GM18498 (cell line): ENCODE measurements around the gene JAZF1.

Source experiments
- ATAC-seq: cut with Tn5 transposase; IDR thresholded peaks from one replicate; pipeline ENCODE4 v1.9.1; 2021; ENCODE audit warnings: mild to moderate bottlenecking, moderate library complexity; ENCODE audit not compliant: unreplicated experiment

The JAZF1 gene

DNA sequence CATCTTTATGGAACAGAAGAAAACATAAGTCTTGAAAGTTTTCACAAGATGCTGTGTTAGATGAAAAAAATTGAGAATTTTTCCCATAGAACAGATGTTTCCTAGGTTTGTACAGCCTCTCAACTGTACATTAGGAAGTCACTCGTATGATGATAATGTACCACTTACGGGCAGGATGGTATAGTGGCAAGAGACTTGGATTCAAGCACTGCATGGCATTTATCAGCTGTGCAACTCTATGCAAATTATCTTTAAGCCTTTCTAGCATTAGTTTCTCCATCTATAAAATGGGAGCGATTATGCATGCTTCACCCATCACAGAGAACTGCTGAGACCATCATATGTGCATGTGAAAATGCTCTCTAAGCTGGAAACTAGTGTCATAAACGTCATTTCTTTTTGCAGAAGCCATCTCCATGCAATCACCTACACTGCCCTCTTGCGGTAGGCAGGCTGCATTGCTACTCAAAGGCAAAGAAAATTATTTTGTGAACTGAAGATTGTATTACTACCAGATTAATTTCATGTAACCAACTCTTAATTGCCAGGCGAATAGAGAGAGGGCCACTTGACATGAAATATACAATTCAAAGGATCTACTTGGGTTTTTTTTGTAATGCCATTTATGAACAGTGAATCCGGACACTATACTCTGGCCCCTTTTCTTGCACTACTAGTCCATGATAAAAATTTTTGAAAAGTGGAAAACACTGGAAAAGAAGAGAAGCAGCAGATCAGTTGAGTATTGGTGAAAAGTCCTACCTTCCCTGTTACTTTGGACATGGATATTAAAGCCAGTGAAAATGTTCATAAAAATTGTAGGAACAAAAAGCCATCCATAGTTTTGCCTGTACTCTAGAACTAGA is 102.3 kb downstream of the JAZF1 start:
- ATAC-seq = no peak

DNA sequence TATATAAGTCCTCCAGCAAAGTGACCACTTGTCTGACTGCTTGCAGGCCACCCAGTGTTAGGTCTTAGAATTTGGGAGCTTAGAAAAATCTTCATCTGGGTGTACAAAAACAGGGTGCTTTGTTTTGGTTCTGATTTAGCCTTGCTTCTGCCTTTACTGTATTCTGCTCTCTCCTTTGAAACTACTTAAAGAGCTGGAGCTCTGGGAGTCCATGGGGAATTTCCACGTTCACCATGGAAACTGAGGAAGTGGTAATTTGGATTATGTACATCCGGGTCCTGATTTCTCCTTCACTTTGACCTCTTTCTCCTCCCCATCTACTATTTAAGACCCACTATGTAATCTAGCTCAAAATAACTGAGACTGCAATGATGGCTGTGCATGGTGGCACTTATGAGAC is 103.0 kb downstream of the JAZF1 start:
- no peak for ATAC-seq

DNA sequence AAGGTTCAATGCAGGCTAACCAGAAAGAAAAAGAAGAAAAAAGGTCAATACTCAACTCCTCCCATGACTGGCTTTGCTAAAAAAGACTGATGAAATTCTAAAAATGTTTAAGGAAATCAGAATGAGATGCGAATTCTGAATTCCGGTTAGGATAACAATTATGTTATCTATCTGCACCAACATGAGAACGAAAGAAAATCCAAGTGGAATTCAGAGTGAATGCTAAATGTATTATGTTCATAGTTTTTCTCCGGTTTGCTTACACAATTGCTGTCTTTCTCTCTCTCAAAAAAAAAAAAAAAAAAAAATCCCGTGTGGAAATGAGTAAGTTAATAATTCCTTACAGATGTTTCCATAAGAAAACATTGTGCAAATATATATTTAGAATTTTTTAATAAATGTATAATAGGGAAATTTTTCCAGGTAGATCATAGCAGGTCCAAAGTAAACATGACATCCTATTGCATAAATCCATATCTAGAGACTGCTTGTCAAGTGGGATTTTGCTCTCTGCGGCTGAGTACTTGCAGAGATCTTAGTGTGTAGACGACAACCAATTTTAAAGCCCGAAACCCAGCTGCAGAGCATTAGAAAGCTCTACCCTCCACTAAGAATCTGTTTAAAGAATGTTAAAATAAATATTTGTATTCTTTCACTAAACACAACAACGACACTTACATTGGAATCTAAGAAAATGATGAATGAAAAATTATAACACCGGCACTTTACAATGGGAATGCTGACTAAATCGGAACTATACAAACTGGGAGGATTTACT is 104.0 kb downstream of the JAZF1 start:
- ATAC-seq = no peak

DNA sequence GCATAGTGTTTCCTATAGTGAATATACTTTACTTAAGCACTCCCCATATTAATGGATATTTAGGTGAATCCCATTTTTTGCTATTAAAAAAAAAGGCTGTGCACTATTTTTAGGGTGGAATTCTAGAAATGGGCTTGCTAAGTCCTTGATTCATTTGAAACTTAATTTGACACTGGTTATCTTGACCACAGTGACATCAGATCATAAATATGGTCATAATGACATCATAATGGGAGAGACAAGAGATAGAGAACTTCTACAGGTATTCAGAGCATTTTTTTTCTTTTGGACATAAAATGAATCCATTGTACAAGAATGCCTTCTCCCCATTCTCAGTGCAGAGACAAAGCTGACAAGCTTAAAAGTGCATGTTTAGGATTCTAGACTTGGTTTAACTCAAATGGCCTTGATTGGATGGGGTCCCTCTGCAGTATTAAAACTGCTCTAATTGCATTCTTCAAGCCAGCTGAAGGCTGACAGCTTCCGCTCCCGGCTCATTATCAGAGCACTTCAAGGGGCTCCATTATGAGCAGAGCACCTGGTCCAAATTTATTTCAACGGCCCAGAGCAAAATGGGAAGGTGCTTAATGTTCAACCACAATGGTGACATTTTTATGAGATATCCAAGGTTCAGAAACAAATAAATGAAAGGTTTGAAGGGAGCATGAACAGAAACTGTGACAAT is 104.8 kb downstream of the JAZF1 start:
- ATAC-seq = no peak

DNA sequence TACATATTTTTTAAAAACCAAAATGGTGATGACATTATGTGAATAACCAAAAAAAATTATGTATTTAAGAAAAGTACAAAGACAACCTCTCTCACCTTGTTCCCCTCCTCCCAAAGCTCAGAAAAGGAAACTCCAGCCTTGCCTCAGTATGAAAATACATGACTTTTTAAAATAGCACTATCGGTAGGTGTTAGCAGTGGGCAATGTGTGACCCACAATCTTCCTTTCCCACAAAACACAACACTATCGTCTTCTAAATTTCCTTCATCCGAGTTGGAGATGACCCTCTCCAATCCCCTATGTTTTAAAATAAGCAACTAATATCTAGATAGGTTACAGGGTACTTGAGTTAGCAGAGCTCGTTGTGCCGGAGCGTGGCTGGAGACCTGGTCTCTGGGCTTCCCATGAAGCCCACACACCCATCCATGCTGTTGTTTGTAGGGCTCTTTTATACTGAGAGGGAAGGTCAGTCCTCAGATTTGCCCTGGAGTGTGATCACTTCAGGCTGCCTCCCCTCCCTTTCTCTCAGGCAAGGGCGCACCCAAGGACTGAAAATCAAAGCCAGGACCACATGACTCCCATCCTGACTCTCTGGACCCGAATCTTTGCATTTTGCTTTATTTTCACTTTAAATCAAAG is 107.6 kb downstream of the JAZF1 start:
- ATAC-seq = no peak

DNA sequence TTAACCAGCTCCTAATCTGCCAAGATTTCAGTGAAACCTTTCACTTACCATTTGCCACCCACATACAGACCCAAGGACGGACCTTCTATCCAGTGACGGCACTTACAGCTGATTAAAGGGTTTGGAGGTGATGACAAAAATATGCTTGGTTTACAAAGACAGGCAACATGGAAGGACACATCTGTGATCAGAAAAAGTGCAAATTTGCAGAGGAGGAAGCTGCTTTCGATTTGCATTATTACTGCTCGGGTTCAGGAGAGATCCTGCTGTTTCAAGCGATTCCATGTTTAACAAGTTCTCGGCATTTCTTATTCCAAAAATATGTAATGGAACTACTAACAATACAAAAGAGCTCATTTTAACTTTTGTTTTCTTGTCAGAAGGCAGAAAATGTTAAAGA is 109.0 kb downstream of the JAZF1 start:
- no peak for ATAC-seq

DNA sequence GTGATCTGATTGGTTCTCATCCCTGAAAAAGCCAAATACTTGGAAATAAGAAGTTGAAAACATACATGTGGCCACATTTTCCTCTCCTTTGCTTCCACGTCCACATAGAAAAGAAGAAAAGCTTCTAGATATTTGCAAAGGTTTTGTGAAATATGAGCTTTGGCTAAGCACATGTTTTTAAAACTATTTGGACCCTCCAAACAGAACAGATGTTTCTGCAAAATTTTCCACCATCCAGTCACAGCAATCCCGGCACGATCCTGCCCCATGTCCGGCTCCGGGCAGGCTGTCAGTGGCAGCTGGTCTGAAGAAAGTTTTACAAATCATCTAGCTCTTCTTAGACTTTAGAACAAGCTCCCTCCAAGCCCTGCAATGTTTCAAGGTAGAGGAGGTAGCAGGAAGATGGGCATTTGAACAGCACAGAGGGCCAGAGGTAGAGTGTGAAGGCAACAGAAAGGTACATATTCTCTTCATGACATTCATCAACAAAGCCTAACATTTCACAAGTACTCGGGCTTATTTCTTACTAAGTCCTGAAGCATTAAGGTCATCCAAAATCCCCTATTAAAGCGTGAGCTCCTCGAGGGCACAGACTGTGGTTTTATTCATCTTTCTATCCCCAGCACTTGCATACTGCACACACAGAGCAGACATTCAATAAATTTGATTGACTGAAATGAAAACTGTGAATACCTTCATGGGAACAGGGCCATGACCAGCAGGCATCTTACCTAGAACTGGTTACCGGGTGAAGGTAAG is 110.1 kb downstream of the JAZF1 start:
- ATAC-seq = no peak

DNA sequence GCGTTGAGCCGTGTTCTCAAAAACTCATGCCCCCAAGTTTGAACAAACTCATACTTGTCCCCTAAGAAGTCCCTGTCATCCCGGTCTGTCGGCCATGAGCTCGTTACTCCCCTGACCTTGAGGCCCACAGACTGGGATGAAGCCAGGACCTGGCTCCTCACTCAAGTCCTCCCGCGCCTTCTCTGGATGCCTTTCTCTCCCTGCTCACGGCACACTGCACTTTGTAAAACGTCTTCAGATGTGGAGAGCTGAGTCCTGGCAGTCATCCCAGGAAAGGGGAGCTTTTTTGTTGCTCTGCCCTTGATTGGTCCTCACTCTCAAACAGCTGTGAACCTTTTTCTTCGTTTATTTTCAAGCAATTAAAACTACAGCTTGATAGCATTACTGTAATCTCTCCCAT is 110.8 kb downstream of the JAZF1 start:
- no peak for ATAC-seq

DNA sequence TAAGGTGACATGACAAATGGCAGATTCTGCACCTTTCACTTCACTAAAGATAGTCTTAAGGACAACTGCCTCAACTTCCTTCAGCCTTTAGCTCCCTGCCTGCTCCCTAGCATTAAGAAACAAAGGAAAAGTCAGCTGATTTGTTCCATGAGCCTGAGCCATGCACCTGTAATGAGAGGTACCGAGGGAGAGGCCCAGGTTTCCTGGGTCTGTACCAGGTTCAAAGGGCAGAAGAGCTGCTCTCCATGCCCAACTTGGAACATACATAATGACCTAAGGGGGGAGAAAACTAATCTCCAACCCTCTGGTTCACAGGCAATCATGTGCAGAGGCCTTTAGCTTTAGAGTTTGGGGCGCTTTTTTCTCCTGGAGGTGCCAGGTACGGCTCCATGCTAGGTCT is 111.2 kb downstream of the JAZF1 start:
- no peak for ATAC-seq

DNA sequence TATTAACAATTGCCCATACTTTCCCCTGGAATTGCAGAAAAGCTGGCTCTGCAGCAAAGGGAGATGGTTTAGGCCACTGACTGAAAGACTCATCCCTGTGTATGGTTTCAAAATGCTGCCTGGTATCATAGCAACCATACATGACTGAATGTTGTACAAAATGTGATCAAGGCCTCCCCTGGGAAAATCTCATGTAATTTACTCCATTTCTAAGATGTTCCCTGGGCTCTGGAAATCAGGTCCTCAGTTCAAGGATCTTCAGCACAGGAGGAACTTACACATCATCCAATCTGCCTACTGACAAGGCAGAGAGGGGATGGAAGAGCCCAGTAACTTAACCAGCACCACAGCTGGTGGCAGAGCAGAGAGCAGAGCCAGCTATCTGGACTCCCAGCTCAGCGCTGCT is 111.8 kb downstream of the JAZF1 start:
- ATAC-seq = no peak

DNA sequence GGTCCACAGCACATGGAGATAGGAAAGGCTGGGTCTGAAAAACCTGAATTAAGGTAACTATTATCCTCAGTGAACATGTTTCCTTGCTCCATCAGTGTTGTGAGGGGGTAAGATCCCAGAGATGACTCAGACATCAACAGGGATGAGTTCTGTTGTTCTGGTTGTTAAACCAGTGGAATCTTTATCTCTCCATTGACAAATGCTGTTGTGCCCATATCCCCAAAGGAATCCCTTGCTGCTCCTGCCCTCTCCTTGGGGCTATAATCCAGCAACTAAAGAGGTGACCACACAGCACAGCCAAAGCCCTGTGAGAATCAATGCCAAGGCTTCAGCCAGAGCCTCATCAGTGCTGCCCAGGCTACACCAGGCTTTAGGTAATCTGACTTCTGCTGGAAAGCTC is 113.4 kb downstream of the JAZF1 start:
- ATAC-seq = no peak

DNA sequence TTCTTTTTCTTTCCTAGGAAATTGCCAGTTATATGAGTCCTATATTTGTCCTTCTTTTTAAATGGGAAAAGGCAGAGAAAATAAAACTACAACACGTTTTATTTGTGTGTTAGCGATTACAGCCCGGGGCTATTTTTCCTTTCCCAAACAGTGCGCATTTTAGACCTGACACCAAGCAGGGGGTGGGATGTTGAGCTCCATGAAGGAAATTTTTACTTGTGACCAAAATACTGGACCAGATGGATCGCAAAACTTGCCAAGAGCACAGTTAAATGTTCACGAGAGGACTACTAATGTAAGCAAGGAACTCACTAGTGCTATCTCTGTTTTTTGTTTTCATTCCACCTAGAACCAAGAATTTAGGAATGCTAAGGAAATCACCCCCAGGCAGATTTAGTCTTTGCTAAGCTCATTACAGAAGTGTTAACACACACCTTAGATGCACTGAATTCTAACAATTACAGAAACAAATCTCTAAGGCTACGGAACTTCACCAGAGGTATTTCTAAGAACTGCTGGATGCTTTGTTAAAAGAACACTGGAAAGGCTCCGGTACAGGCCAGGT is 114.8 kb downstream of the JAZF1 start:
- ATAC-seq = no peak

DNA sequence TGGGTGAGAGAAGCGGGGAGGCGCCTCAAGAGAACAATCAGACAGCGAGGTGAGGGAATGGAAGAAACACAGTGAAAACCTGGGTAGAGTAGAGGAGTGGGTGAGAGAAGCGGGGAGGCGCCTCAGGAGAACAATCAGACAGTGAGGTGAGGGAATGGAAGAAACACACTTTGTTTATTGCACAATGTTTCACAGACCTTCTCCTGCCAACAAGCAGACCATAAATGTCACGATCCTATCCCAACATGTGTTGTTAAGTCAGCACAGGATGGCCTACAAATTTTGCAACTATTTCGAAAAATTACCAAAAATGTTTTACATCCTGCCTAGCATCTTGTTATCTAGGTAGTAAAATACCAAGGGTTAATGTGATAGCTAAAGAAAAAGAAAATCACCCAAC is 115.3 kb downstream of the JAZF1 start:
- ATAC-seq = no peak

DNA sequence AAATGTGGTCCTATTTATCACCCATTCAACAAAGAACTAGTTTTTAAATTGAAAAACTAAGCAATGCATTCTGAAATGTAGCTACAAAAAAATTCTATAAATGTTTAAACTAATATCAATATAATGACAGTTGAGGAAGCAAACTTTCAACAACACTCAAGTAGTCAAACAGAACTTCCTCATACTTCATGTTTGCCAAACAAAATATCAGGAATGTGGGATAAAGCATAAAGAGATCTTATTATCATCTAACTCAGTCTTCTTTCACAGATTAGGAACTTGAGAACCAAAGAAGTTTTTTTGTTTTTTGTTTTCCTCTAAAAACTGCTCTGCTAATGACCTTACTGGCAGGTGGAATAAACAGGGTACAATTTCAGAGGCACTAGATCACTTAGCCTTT is 116.2 kb downstream of the JAZF1 start:
- no peak for ATAC-seq

DNA sequence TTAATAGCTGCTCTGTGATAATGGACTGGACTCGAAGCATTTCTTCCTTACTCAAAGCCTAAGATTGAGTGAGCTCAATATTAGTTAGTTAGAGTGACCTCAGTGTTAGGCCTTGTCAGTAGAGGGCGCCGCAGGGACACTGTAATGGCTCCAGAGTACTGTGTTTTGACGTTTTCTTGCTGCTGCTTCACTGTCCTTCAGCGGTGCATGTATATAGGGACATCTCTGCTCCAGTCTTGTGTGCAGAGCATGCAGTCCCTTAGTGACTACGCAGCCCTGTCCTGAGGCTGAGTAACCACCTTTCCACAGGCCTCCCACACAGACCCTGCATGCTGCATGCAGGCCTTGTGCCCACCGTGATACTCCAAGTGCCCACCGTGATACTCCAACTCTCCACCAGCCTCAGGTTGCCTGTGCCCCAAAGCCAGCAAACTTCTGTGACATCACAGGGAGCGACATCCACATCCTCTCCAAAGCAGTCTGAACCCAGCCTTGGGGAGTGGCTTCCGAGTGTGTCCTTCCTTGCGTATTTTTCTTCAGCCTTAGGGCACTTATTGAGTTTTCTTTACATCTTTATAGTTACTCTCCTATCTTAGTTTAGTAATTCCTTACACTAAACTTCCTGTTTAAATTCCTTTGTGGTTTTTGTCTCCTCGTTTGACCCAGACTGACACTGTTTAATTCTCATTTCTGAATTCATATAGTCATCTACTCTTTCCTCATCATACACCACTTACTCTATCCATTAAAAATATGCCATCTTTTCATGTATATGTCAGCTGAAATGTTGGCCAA is 118.2 kb downstream of the JAZF1 start:
- ATAC-seq = no peak

DNA sequence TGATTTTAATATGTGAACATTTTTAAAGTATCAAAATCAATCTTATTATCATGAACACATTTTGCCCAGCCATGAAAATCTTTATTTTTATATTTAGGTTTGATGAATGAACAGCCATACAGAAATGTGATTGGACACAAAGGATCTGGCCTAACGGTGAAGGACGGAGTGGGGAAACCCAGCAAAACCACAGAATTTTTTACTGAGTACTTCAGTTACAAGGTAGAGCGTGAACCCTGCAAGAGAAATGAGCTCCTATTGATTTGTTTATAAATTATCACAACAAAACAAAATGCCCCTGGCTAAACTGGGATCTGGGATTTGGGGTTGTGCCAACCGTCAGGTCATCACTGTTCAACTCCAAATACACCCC is 118.8 kb downstream of the JAZF1 start:
- no peak for ATAC-seq

DNA sequence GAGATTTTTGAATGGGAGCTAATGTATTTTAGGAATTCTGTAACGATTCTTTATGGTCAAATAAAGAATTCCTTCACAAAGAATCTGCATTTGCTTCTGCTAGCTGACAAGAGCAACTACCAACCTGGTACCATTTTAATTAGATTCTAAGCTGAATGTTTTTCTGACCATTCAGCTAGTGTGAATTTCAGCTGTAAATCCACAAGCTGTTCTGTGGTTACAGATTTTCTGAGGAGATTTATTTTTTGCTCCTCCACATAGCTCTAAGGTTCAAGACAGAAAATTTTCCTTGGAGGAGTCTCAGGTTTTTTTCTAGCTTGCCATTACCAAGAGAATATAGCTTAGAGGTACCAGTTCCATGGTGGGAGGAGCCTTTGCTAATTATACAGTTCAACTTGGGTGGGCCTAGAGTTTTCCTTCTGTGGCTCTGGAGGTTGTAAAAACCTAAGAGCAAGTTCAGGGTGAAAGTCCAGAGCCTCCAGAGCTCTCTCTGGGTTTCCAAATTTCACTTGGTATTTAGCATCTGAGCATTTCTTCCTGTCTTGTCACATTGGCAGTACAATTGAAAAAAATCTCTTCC is 120.1 kb downstream of the JAZF1 start:
- ATAC-seq = no peak

DNA sequence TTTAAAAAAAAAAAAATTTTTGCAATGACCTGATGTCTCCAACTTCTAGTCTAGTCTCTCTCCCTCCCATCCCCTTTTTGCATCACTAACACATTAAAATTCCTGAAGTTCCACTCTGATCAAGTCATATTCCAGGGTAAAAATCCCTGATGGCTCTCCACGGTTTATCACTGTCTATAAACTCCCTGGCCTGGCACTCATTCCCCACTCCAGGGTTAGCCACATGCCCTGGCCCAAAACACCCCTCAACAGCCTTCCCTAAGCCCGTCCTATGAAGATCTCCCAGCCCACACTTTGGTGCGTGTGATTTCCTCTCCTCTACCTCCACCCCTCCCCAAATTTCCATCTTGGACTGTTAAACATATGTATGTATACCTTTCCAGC is 125.4 kb downstream of the JAZF1 start:
- ATAC-seq = no peak

DNA sequence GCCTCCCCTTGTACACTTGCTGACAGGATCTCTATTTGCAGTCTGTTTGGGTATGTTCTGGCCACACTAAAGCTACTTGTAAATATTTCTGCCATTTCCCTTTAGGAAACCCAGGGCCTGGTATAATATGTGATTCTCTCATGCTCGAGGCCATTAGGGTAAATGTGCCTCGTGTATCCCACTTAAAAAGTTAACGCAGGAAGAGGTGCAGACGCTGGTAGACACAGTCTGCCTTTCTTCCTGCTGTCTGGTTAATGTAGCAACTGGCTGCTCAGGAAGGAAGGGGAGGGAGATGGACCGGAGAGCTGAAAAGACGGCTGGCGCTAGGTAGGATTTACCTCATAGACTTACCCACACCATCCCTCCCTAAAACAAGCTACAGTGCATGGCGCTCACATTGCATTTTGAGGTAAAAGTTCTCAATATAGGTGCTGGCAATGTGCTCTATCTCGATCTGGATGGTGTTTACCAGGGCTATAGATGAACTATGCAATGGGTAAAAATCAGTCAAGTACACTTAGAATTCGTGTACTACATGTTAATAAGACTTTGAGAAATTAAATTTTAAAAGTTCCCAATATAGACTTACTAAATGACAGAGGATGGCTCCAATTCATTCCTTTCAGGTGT is 125.9 kb downstream of the JAZF1 start:
- no peak for ATAC-seq
